NCI-H524 treated with DMSO at 0.1 percent for 48 hours (cell line): Measurements from ENCODE around the gene F3.
"Not testable (repeated sequence)": the region's sequence is repeated elsewhere in the genome, so short reads cannot be mapped to it uniquely, and the experiment has no call there.

Experiments used
- DNase-seq: peaks from one replicate; lab custom pipeline; 2025; lab: John Stamatoyannopoulos, UW

Gene F3

GRCh38 chr1:94541246-94542087, at the start of gene F3:
Gene F3, minus strand, starts transcription at chr1:94541759. Its CDS starts 123 bp downstream, at chr1:94541636.
- no peak for DNase-seq

- no peak for DNase-seq
Observed at GRCh38 chr1:94590203-94591137, 48.9 kb upstream of the F3 start.

GRCh38 chr1:94589728-94590127, 48.2 kb upstream of the F3 start:
- DNase-seq = no peak

- no peak for DNase-seq
Observed at GRCh38 chr1:94582565-94582964, 41.0 kb upstream of the F3 start.

GRCh38 chr1:94580367-94581115, 39.0 kb upstream of the F3 start:
- no peak for DNase-seq

GRCh38 chr1:94579876-94580294, 38.3 kb upstream of the F3 start:
- no peak for DNase-seq

- no peak for DNase-seq
Observed at GRCh38 chr1:94578856-94579255, 37.3 kb upstream of the F3 start.

GRCh38 chr1:94573917-94574316, 32.4 kb upstream of the F3 start:
- DNase-seq = not testable (repeated sequence)

GRCh38 chr1:94572780-94573179, 31.2 kb upstream of the F3 start:
- no peak for DNase-seq

GRCh38 chr1:94570965-94571364, 29.4 kb upstream of the F3 start:
- DNase-seq = not testable (repeated sequence)

- not testable (repeated sequence) for DNase-seq
Observed at GRCh38 chr1:94568806-94569205, 27.2 kb upstream of the F3 start.

- not testable (repeated sequence) for DNase-seq
Observed at GRCh38 chr1:94567975-94568607, 26.5 kb upstream of the F3 start.

GRCh38 chr1:94566436-94566835, 24.9 kb upstream of the F3 start:
- not testable (repeated sequence) for DNase-seq

GRCh38 chr1:94565901-94566300, 24.3 kb upstream of the F3 start:
- DNase-seq = no peak

GRCh38 chr1:94562519-94563260, 21.1 kb upstream of the F3 start:
- DNase-seq = no peak

GRCh38 chr1:94560333-94560732, 18.8 kb upstream of the F3 start:
- no peak for DNase-seq

GRCh38 chr1:94559921-94560320, 18.4 kb upstream of the F3 start:
- DNase-seq = no peak

GRCh38 chr1:94555091-94555490, 13.5 kb upstream of the F3 start:
- no peak for DNase-seq

GRCh38 chr1:94554580-94554979, 13.0 kb upstream of the F3 start:
- no peak for DNase-seq

GRCh38 chr1:94553931-94554330, 12.4 kb upstream of the F3 start:
- DNase-seq = no peak

- no peak for DNase-seq
Observed at GRCh38 chr1:94553323-94553730, 11.8 kb upstream of the F3 start.
